HG03575 (cell line): ENCODE measurements around the gene LRRC8E.
"Not testable (repeated sequence)": the region's sequence is repeated elsewhere in the genome, so short reads cannot be mapped to it uniquely, and the experiment has no call there.

Source experiments
- ATAC-seq: cut with Tn5 transposase; IDR thresholded peaks from one replicate; pipeline ENCODE4 v1.9.1; 2021; ENCODE audit not compliant: unreplicated experiment, insufficient number of reproducible peaks, low FRiP score; ENCODE audit errors: extremely low read depth

LRRC8E gene

GRCh38 chr19:7915250-7916102 lies 27.2 kb downstream of the LRRC8E start:
- no peak for ATAC-seq

GRCh38 chr19:7916103-7916954 lies 28.0 kb downstream of the LRRC8E start:
- no peak for ATAC-seq

GRCh38 chr19:7916955-7917266 lies 28.6 kb downstream of the LRRC8E start:
- ATAC-seq = no peak

- ATAC-seq = no peak
Measured at GRCh38 chr19:7917267-7918061, 29.2 kb downstream of the LRRC8E start.

GRCh38 chr19:7918062-7918614 lies 29.8 kb downstream of the LRRC8E start:
- not testable (repeated sequence) for ATAC-seq

- ATAC-seq = no peak
Measured at GRCh38 chr19:7918615-7919421, 30.5 kb downstream of the LRRC8E start.

GRCh38 chr19:7919610-7920518 lies 31.6 kb downstream of the LRRC8E start, which contains the start of gene SNAPC2:
TSS of gene SNAPC2 (plus strand) at chr19:7920338. CDS start at chr19:7920367, 29 bp downstream.
- ATAC-seq = no peak

- ATAC-seq = no peak
Measured at GRCh38 chr19:7920519-7921301, 32.4 kb downstream of the LRRC8E start.

- no peak for ATAC-seq
Measured at GRCh38 chr19:7921302-7921966, 33.1 kb downstream of the LRRC8E start.

- no peak for ATAC-seq
Measured at GRCh38 chr19:7921967-7922835, 33.9 kb downstream of the LRRC8E start.

GRCh38 chr19:7922836-7923195 lies 34.5 kb downstream of the LRRC8E start:
- no peak for ATAC-seq

GRCh38 chr19:7923295-7924191 lies 35.2 kb downstream of the LRRC8E start:
- no peak for ATAC-seq

GRCh38 chr19:7924241-7924640 lies 35.9 kb downstream of the LRRC8E start:
- no peak for ATAC-seq

- no peak for ATAC-seq
Measured at GRCh38 chr19:7924651-7925170, 36.4 kb downstream of the LRRC8E start.
